ENCODE measurements around the gene TMEM184B.

TMEM184B gene

GRCh38 chr22:38221908-38222796, 50.7 kb downstream of the TMEM184B start:
- H3K4me3 ChIP-seq (ENCODE audit: low read depth, low read length), result no peak overlapping the region
- no peak for TF ChIP-seq CTCF (IDR thresholded peaks at IDR 0.05; ENCODE audit: borderline replicate concordance, insufficient read depth, low read depth, low read length)

GRCh38 chr22:38221407-38221806, 51.4 kb downstream of the TMEM184B start:
- no peak for TF ChIP-seq CTCF (IDR thresholded peaks at IDR 0.05; ENCODE audit: borderline replicate concordance, insufficient read depth, low read depth, low read length)
- no peak overlapping the region for H3K4me3 ChIP-seq (ENCODE audit: low read depth, low read length)

GRCh38 chr22:38220653-38221386, 52.0 kb downstream of the TMEM184B start:
- no peak overlapping the region for H3K4me3 ChIP-seq (ENCODE audit: low read depth, low read length)

GRCh38 chr22:38220163-38220562, 52.6 kb downstream of the TMEM184B start:
- no peak overlapping the region for H3K4me3 ChIP-seq (ENCODE audit: low read depth, low read length)
- TF ChIP-seq CTCF (IDR thresholded peaks at IDR 0.05; ENCODE audit: borderline replicate concordance, insufficient read depth, low read depth, low read length), result no peak

More at GRCh38 chr22:38220653-38221386, 52.0 kb downstream of the TMEM184B start:
- TF ChIP-seq CTCF (IDR thresholded peaks at IDR 0.05; ENCODE audit: borderline replicate concordance, insufficient read depth, low read depth, low read length), result no peak

GRCh38 chr22:38219632-38220031, 53.2 kb downstream of the TMEM184B start:
- TF ChIP-seq CTCF (IDR thresholded peaks at IDR 0.05; ENCODE audit: borderline replicate concordance, insufficient read depth, low read depth, low read length), result no peak
- no peak overlapping the region for H3K4me3 ChIP-seq (ENCODE audit: low read depth, low read length)

GRCh38 chr22:38218661-38219622, 53.9 kb downstream of the TMEM184B start:
- no peak for TF ChIP-seq CTCF (IDR thresholded peaks at IDR 0.05; ENCODE audit: borderline replicate concordance, insufficient read depth, low read depth, low read length)
- H3K4me3 ChIP-seq (ENCODE audit: low read depth, low read length), result no peak overlapping the region
